Measurements from ENCODE around the gene BCR. TPM values are rescaled to one million over a fixed set of nuclear protein-coding genes. Genes with fewer than 3 reads are reported as not detected.

BCR gene
- total and polyA plus RNA-seq, 2 donors (not counting 1 experiment from before 2014, with no cell fraction given): 30.2 to 46.4 TPM

- Histone ChIP-seq H3K4me3 (ENCODE audit: control extremely low read depth in 1 of 5, extremely low read depth in 1 of 5, insufficient read depth in 1 of 5, low read depth in 2 of 5, low read length in 4 of 5) (no peak overlapping the region), H3K36me3 (replicated peaks in 1 of 2; ENCODE audit: control extremely low read depth in 1 of 2, control insufficient read depth in 1 of 2, extremely low read depth in 1 of 2, insufficient read depth in 2 of 2, low read length in 1 of 2) (peaks cover 0 to 3% of the 10 kb centered on the region in 2 experiments), H3K4me1 (ENCODE audit: control insufficient read depth in 2 of 2, insufficient read depth in 2 of 2, low read length in 2 of 2) (peaks cover 14 to 28% of the 10 kb centered on the region in 2 donors), H3K79me2 (ENCODE audit: control insufficient read depth, insufficient read depth, low read length) (peaks cover 97% of the 10 kb centered on the region), H3K27ac (ENCODE audit: low read length in 2 of 2) (no peak overlapping the region), H3K9me3 (ENCODE audit: control extremely low read depth in 1 of 3, control insufficient read depth in 2 of 3, insufficient read depth in 1 of 3, low read length in 2 of 3) (peaks cover 0 to 23% (median 19%) of the 10 kb centered on the region in 3 donors), H3K27me3 (replicated peaks in 1 of 4; ENCODE audit: control extremely low read depth in 1 of 4, control insufficient read depth in 3 of 4, insufficient read depth in 4 of 4, low read length in 3 of 4) (peaks cover 0 to 3% (median 0%) of the 10 kb centered on the region in 4 experiments), H3K4me2 (replicated peaks; ENCODE audit: low read depth, low read length, poor library complexity, severe bottlenecking) (no peak overlapping the region), H4K20me1 (ENCODE audit: control insufficient read depth, insufficient read depth, low read length, poor library complexity, severe bottlenecking) (peaks cover 44% of the 10 kb centered on the region), H3K9ac (ENCODE audit: low read length) (no peak overlapping the region), H2AFZ (ENCODE audit: insufficient read depth, low read depth, low read length, poor library complexity, severe bottlenecking) (no peak overlapping the region)
- no peak overlapping the region for H3K27ac Mint-ChIP-seq
- ChIA-PET CTCF (interaction anchor here (0.7 kb wide), 1 partner anchor 42 kb away, joined by 3 read pairs; no protein-coding TSS in a partner anchor), POLR2A (interaction anchor here (0.6 kb wide), 1 partner anchor 26 kb away, joined by 3 read pairs; no protein-coding TSS in a partner anchor)
- intact Hi-C loops (cut with micrococcal nuclease): no loop called here
- DNase-seq (no peak), ATAC-seq (ENCODE audit: low read depth) (no peak)
- H3K4me1 Mint-ChIP-seq: peaks cover 18% of the 10 kb centered on the region
- H3K4me3 Mint-ChIP-seq: no peak overlapping the region
- 92% methylated on average over 2 of the region's 4 CpGs for WGBS (ENCODE audit: insufficient coverage)
- TF ChIP-seq EZH2 (IDR thresholded peaks at IDR 0.05; ENCODE audit: borderline replicate concordance, insufficient read depth, low read depth, low read length, poor library complexity, severe bottlenecking) (no peak), CTCF (IDR thresholded peaks at IDR 0.05) (no peak)
- peaks cover 14% of the 10 kb centered on the region for H3K9me3 Mint-ChIP-seq (ENCODE audit: insufficient read depth)
- H3K27me3 Mint-ChIP-seq: no peaks in the 10 kb centered on the region
Measured at GRCh38 chr22:23229646-23230045, 49.3 kb downstream of the BCR start.

DNA sequence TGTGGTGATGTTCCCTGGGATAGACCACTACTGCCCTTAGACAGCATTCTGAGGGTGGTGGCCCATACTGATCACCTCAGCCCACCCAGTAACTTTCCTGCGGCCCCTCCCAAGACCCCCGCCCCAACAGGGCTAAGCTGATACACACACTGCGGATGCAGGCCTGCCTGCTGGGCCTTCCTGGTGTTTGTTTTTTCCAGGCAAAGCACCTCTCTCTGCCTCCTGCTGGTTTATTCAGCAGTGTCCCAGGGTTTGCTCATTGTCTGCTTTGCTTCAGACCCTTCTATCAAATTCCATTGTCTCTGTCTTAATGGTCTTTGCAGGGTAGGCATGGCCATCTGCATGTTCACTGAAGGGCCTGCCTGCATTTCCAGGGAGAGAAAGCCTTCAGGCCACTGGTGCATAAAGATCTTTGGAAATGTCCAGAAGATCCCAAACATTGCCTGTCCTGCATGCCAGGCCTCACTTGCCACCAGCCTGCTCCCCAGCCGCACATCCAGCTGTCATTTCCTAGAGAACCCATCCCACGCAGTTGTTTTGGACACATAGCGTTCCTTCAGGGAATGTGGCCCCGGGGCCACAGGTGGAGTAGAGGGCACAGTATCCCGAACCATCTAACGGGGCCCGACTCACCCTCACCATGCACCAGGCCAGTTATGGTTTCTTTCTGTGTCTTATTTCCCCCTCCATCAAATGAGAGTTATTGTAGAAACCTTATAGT is 50.2 kb downstream of the BCR start:
- H3K9ac ChIP-seq (ENCODE audit: low read length): no peak overlapping the region
- peaks cover 46% of the 10 kb centered on the region for H4K20me1 ChIP-seq (ENCODE audit: control insufficient read depth, insufficient read depth, low read length, poor library complexity, severe bottlenecking)
- H3K27me3 ChIP-seq (replicated peaks in 1 of 4; ENCODE audit: control extremely low read depth in 1 of 4, control insufficient read depth in 3 of 4, insufficient read depth in 4 of 4, low read length in 3 of 4): peaks cover 0 to 3% (median 0%) of the 10 kb centered on the region in 4 experiments
- H3K9me3 ChIP-seq (ENCODE audit: control extremely low read depth in 1 of 3, control insufficient read depth in 2 of 3, insufficient read depth in 1 of 3, low read length in 2 of 3): peaks cover 0 to 23% (median 19%) of the 10 kb centered on the region in 3 donors
- no peak overlapping the region for H2AFZ ChIP-seq (ENCODE audit: insufficient read depth, low read depth, low read length, poor library complexity, severe bottlenecking)
- H3K9me3 Mint-ChIP-seq (ENCODE audit: insufficient read depth): peaks cover 14% of the 10 kb centered on the region
- no peak overlapping the region for H3K27ac ChIP-seq (ENCODE audit: low read length in 2 of 2)
- no peak overlapping the region for H3K4me3 Mint-ChIP-seq
- CTCF ChIA-PET: interaction anchor here (0.7 kb wide), 1 partner anchor 41 kb away, joined by 3 read pairs; no protein-coding TSS in a partner anchor
- WGBS (ENCODE audit: insufficient coverage): 98% methylated on average over 8 of the region's 10 CpGs
- no peak overlapping the region for H3K4me2 ChIP-seq (replicated peaks; ENCODE audit: low read depth, low read length, poor library complexity, severe bottlenecking)
- POLR2A ChIA-PET: no interaction called here
- TF ChIP-seq EZH2 (IDR thresholded peaks at IDR 0.05; ENCODE audit: borderline replicate concordance, insufficient read depth, low read depth, low read length, poor library complexity, severe bottlenecking) (no peak), CTCF (IDR thresholded peaks at IDR 0.05) (no peak)
- DNase-seq: no peak
- peaks cover 18% of the 10 kb centered on the region for H3K4me1 Mint-ChIP-seq
- H3K36me3 ChIP-seq (replicated peaks in 1 of 2; ENCODE audit: control extremely low read depth in 1 of 2, control insufficient read depth in 1 of 2, extremely low read depth in 1 of 2, insufficient read depth in 2 of 2, low read length in 1 of 2): no peaks in the 10 kb centered on the region
- no peak overlapping the region for H3K27ac Mint-ChIP-seq
- H3K27me3 Mint-ChIP-seq: no peaks in the 10 kb centered on the region
- no peak for ATAC-seq (ENCODE audit: low read depth)
- H3K4me3 ChIP-seq (ENCODE audit: control extremely low read depth in 1 of 5, extremely low read depth in 1 of 5, insufficient read depth in 1 of 5, low read depth in 2 of 5, low read length in 4 of 5): no peak overlapping the region
- intact Hi-C loops (cut with micrococcal nuclease): no loop called here
- H3K4me1 ChIP-seq (ENCODE audit: control insufficient read depth in 2 of 2, insufficient read depth in 2 of 2, low read length in 2 of 2): peaks cover 14 to 26% of the 10 kb centered on the region in 2 donors
- H3K79me2 ChIP-seq (ENCODE audit: control insufficient read depth, insufficient read depth, low read length): peaks cover 97% of the 10 kb centered on the region

Data from B cell (primary cell).